Mucosa of descending colon (tissue), 3 donors: Measurements from ENCODE around the gene PBX2. TPM values are rescaled to one million over a fixed set of nuclear protein-coding genes. Genes with fewer than 3 reads are reported as not detected.

Source experiments
- ATAC-seq: fragments of 200-7000 bp; cut with Tn5 transposase; one replicate; pipeline ENCODE4 v1.9.1; 2020; ENCODE audit warnings: mild to moderate bottlenecking, moderate library complexity
- DNase-seq, 3 donors: peaks; one replicate each; pipeline ENCODE4 v3.0.0-alpha.2; 2020
- H3K36me3 ChIP-seq: fragments of 200-600 bp; one replicate; pipeline ENCODE4 v1.8.0; 2021; ENCODE audit warnings: low read depth, mild to moderate bottlenecking
- H3K4me1 ChIP-seq: fragments of 200-600 bp; one replicate; pipeline ENCODE4 v1.8.0; 2021; ENCODE audit warnings: low read depth, mild to moderate bottlenecking
- H3K4me3 ChIP-seq: fragments of 200-600 bp; one replicate; pipeline ENCODE4 v1.8.0; 2021; ENCODE audit warnings: mild to moderate bottlenecking
- H3K9me3 ChIP-seq: fragments of 200-600 bp; one replicate; pipeline ENCODE4 v1.8.0; 2021; ENCODE audit warnings: mild to moderate bottlenecking
- CTCF ChIP-seq: fragments of 200-600 bp; IDR thresholded peaks from one replicate; pipeline ENCODE4 v1.8.0; 2022; ENCODE audit warnings: antibody characterized with exemption, mild to moderate bottlenecking
- intact Hi-C, 2 donors: fragments of 100-400 bp; cut with DNase I in 1 of 2; cut with micrococcal nuclease in 1 of 2; formaldehyde crosslinking; loops; one replicate each; pipeline versions ENCODE4 v1.11.0 to v1.11.1; 2022; cut with DNase I, micrococcal nuclease
- total RNA-seq, 3 donors: library from RNA; stranded (reverse); fragmentation: NEBNext Ultra II Directional in 2 of 3; extraction: Animal tissue kit (Norgen Biotek cat#: 25700) in 2 of 3; gene quantifications; one replicate each; pipeline versions ENCODE4 v1.2.1 to v1.2.4, GENCODE V29; 2021 to 2023
- donor health status: DM: no; HTN: no; CAD: no; lungs with moderate emphysema.
- donor health status: DM: no; HTN: no; CAD: no.
- donor health status: DM: no; HTN: yes; CAD: no.

The PBX2 gene
- total RNA-seq, 3 donors from 2014 or later: 49.4 to 97.7 (median 53.9) TPM

- ATAC-seq: no peak
- no peak for TF ChIP-seq CTCF
- Histone ChIP-seq H3K4me3 (no peak within 1 kb of the TSS), H3K9me3 (no peaks in the 10 kb centered on the region), H3K4me1 (no peaks in the 10 kb centered on the region), H3K36me3 (no peaks in the 10 kb centered on the region)
- DNase-seq: no peak
- intact Hi-C loops: no loop called here
Measured at GRCh38 chr6:32223258-32224235, 33.5 kb upstream of the PBX2 start, which contains the start of gene NOTCH4. NOTCH4 (minus strand) TSS chr6:32224067; CDS start chr6:32223928, 139 bp downstream.

GRCh38 chr6:32222333-32223230 lies 32.6 kb upstream of the PBX2 start:
- no peaks in the 10 kb centered on the region for H3K36me3 ChIP-seq
- H3K4me3 ChIP-seq: no peak overlapping the region
- no peaks in the 10 kb centered on the region for H3K9me3 ChIP-seq
- TF ChIP-seq CTCF: no peak
- intact Hi-C loops: no loop called here
- no peaks in the 10 kb centered on the region for H3K4me1 ChIP-seq
- DNase-seq (no peak), ATAC-seq (no peak)

GRCh38 chr6:32220021-32220420 lies 30.0 kb upstream of the PBX2 start:
- ATAC-seq (no peak), DNase-seq (no peak)
- intact Hi-C loops: no loop called here
- TF ChIP-seq CTCF: no peak
- Histone ChIP-seq H3K36me3 (no peaks in the 10 kb centered on the region), H3K9me3 (no peaks in the 10 kb centered on the region), H3K4me3 (no peak overlapping the region), H3K4me1 (no peaks in the 10 kb centered on the region)

- no peak for DNase-seq
- no peak for TF ChIP-seq CTCF
- Histone ChIP-seq H3K36me3 (no peaks in the 10 kb centered on the region), H3K4me3 (no peak overlapping the region), H3K4me1 (no peaks in the 10 kb centered on the region), H3K9me3 (no peaks in the 10 kb centered on the region)
- ATAC-seq: no peak
- intact Hi-C loops: no loop called here
Measured at GRCh38 chr6:32218167-32218566, 28.2 kb upstream of the PBX2 start.

GRCh38 chr6:32216998-32217397 lies 27.0 kb upstream of the PBX2 start:
- TF ChIP-seq CTCF: no peak
- intact Hi-C loops: no loop called here
- no peaks in the 10 kb centered on the region for H3K9me3 ChIP-seq
- DNase-seq: no peak
- no peak for ATAC-seq
- no peaks in the 10 kb centered on the region for H3K36me3 ChIP-seq
- no peak overlapping the region for H3K4me3 ChIP-seq
- no peaks in the 10 kb centered on the region for H3K4me1 ChIP-seq
